Activated CD8-positive, alpha-beta memory T cell treated with anti-CD3 and anti-CD28 coated beads, Interleukin-2, amount 50 U/mL, for 1 hour (primary cell): ENCODE results near the gene PCSK6.

Experiments used
- DNase-seq: peaks from one replicate; pipeline ENCODE4 v3.0.0-alpha.2; 2020; ENCODE audit errors: extremely low read depth

PCSK6 gene

GRCh38 chr15:101326462-101327146 is 162.9 kb downstream of the PCSK6 start:
- no peak for DNase-seq

- DNase-seq = no peak
These were observed 163.5 kb downstream of the PCSK6 start for GRCh38 chr15:101326026-101326315.

- no peak for DNase-seq
These were observed 164.1 kb downstream of the PCSK6 start for GRCh38 chr15:101325263-101326025.

- no peak for DNase-seq
These were observed 164.9 kb downstream of the PCSK6 start for GRCh38 chr15:101324524-101325177.

GRCh38 chr15:101323793-101324523 is 165.5 kb downstream of the PCSK6 start:
- DNase-seq = no peak

- DNase-seq = no peak
These were observed 166.5 kb downstream of the PCSK6 start for GRCh38 chr15:101322854-101323477.

- DNase-seq = no peak
These were observed 167.4 kb downstream of the PCSK6 start for GRCh38 chr15:101322016-101322695.

GRCh38 chr15:101320501-101321052 is 168.9 kb downstream of the PCSK6 start:
- DNase-seq = no peak

- no peak for DNase-seq
These were observed 170.7 kb downstream of the PCSK6 start for GRCh38 chr15:101318839-101319238.

- no peak for DNase-seq
These were observed 171.2 kb downstream of the PCSK6 start for GRCh38 chr15:101318147-101318819.

GRCh38 chr15:101317336-101317872 is 172.1 kb downstream of the PCSK6 start:
- no peak for DNase-seq

GRCh38 chr15:101316529-101316928 is 173.0 kb downstream of the PCSK6 start:
- DNase-seq = no peak

- DNase-seq = no peak
These were observed 173.8 kb downstream of the PCSK6 start for GRCh38 chr15:101315736-101316135.

- DNase-seq = no peak
These were observed 175.0 kb downstream of the PCSK6 start for GRCh38 chr15:101314336-101315125.

- DNase-seq = no peak
These were observed 176.3 kb downstream of the PCSK6 start for GRCh38 chr15:101313041-101313761.

- no peak for DNase-seq
These were observed 179.0 kb downstream of the PCSK6 start for GRCh38 chr15:101310508-101310907.

GRCh38 chr15:101310161-101310480 is 179.4 kb downstream of the PCSK6 start:
- DNase-seq = no peak

- DNase-seq = no peak
These were observed 179.9 kb downstream of the PCSK6 start for GRCh38 chr15:101309436-101310160.
